HepG2 (cell line): ENCODE results near the gene DTWD2. TPM values are rescaled to one million over a fixed set of nuclear protein-coding genes. Genes with fewer than 3 reads are reported as not detected.

Source experiments
- ATAC-seq: fragments of 200-7000 bp; cut with Tn5 transposase; 3 replicates; pipeline ENCODE4 v1.9.1; 2020; ENCODE audit warnings: mild to moderate bottlenecking, moderate library complexity
- BruUV-seq: library from RNA; stranded (reverse); fragments of 400-500 nt; replicated peaks from 2 replicates; lab custom pipeline; 2021; lab: Mats Ljungman, UMichigan
- CTCF ChIA-PET: fragments of 300-600 bp; formaldehyde crosslinking; extraction: SDS; loops from one replicate; lab custom pipeline; 2021; ENCODE audit warnings: low total read pairs, inconsistent platforms, low intra/inter-chr PET ratio; lab: Yijun Ruan, JAX
- POLR2A ChIA-PET: fragments of 350-600 bp; sonication (Branson Sonifier 250); formaldehyde crosslinking; loops from one replicate; lab custom pipeline; 2020; ENCODE audit warnings: antibody characterized with exemption, inconsistent platforms; lab: Yijun Ruan, JAX
- DNase-seq: peaks from one replicate; pipeline ENCODE4 v3.0.0-alpha.2; 2015; ENCODE audit warnings: low spot score
- FAIRE-seq: peaks from 3 replicates; lab custom pipeline; 2011; peaks lifted over from hg19 to GRCh38; lab: Jason Lieb, UNC
- H2AFZ ChIP-seq: one replicate; pipeline ENCODE4 v1.6.1; 2011; ENCODE audit warnings: low read length, inconsistent platforms
- H3K27ac ChIP-seq: fragments of 300-600 bp; 3 replicates; pipeline ENCODE4 v1.8.0; 2011; ENCODE audit warnings: mixed run types, mild to moderate bottlenecking, mixed read lengths, low read length, inconsistent platforms; ENCODE audit not compliant: insufficient read depth; ENCODE audit errors: extremely low read length
- H3K27me3 ChIP-seq, 2 experiments: fragments of 200-600 bp in 1 of 2; 2 replicates in 1 of 2; 3 replicates in 1 of 2; pipeline versions ENCODE4 v1.6.0 to v1.8.0; 2011; ENCODE audit warnings: low read length in 2 of 2, mild to moderate bottlenecking in 2 of 2, moderate library complexity in 2 of 2, inconsistent platforms in 1 of 2; ENCODE audit not compliant: insufficient read depth in 2 of 2, control insufficient read depth in 1 of 2
- H3K36me3 ChIP-seq, 2 experiments: fragments of 200-600 bp in 1 of 2; replicated peaks in 1 of 2; 2 replicates in 1 of 2; 3 replicates in 1 of 2; pipeline versions ENCODE4 v1.5.1 to v1.8.0; 2011; ENCODE audit warnings: low read length in 2 of 2, inconsistent platforms in 1 of 2; ENCODE audit not compliant: insufficient read depth in 2 of 2, control insufficient read depth in 1 of 2
- H3K4me1 ChIP-seq: 2 replicates; pipeline ENCODE4 v1.5.1; 2012; ENCODE audit warnings: low read length, inconsistent platforms; ENCODE audit not compliant: insufficient read depth
- H3K4me2 ChIP-seq: 2 replicates; pipeline ENCODE4 v1.6.0; 2011; ENCODE audit warnings: low read depth, low read length, inconsistent platforms
- H3K4me3 ChIP-seq, 3 experiments: fragments of 200-600 bp in 1 of 3; sonication (generic), shearing (Covaris generic) in 1 of 3; replicated peaks in 1 of 3; 2 replicates each; pipeline ENCODE4 v1.5.1; 2011 to 2016; ENCODE audit warnings: low read length in 3 of 3, inconsistent platforms in 2 of 3, low read depth in 2 of 3, mild to moderate bottlenecking in 2 of 3, control low read depth in 1 of 3, mixed read lengths in 1 of 3; ENCODE audit not compliant: insufficient read depth in 1 of 3
- H3K79me2 ChIP-seq: one replicate; pipeline ENCODE4 v1.6.1; 2011; ENCODE audit warnings: low read length, inconsistent platforms; ENCODE audit not compliant: insufficient read depth
- H3K9ac ChIP-seq: 2 replicates; pipeline ENCODE4 v1.6.0; 2011; ENCODE audit warnings: mild to moderate bottlenecking, low read depth, low read length, inconsistent platforms; ENCODE audit not compliant: insufficient read depth
- H3K9me3 ChIP-seq: 2 replicates; pipeline ENCODE4 v1.5.1; 2012; ENCODE audit warnings: mild to moderate bottlenecking, low read length
- H4K20me1 ChIP-seq: 2 replicates; pipeline ENCODE4 v1.6.0; 2011; ENCODE audit warnings: inconsistent platforms, mild to moderate bottlenecking, low read length, moderate library complexity; ENCODE audit not compliant: insufficient read depth
- ZNF331 ChIP-seq: sonication (generic); formaldehyde crosslinking; IDR thresholded peaks from 2 replicates; pipeline ENCODE4 v1.4.0; 2020; ENCODE audit warnings: missing genetic modification reagents
- WGBS: methylation state at CpG from one replicate; pipeline ENCODE4 v1.1.6; 2017; ENCODE audit warnings: low lambda C conversion rate; 5-methylcytosine and 5-hydroxymethylcytosine counted together
- in situ Hi-C: cut with HindIII; loops from 2 replicates; pipeline ENCODE4 v1.10.0; 2017; ENCODE audit warnings: low pct_unique_long_range_greater_than_20kb; ENCODE audit not compliant: extremely low pct_ligation_motif_present
- intact Hi-C: fragments of 100-400 bp; cut with micrococcal nuclease; formaldehyde crosslinking; loops from one replicate; pipeline ENCODE4 v1.10.0; 2022; ENCODE audit not compliant: unreplicated experiment
- polyA plus RNA-seq, 8 experiments: library from polyadenylated mRNA; depleted of rRNA in 3 of 8; stranded (reverse) in 7 of 8; unstranded in 1 of 8; fragments of >200 nt; fragmentation: Illumina TruSeq in 4 of 8; extraction: Trizol in 4 of 8; gene quantifications; 2 replicates each; pipeline versions ENCODE4 v1.2.1 to v1.2.3, GENCODE V29; 2011 to 2016; ENCODE audit warnings: low read depth in 4 of 8, missing spikeins in 1 of 8, mixed read lengths in 1 of 8; ENCODE audit not compliant: insufficient read depth in 1 of 8
- total RNA-seq, 5 experiments: library from RNA; depleted of rRNA; stranded (reverse); fragments of >200 nt; fragmentation: Illumina TruSeq; extraction: Trizol; gene quantifications; 2 replicates each; pipeline ENCODE4 v1.2.3, GENCODE V29; 2016; ENCODE audit warnings: low read depth in 1 of 5
- TF ChIP-seq, protein P1 (sequence below): sonication (generic); formaldehyde crosslinking; IDR thresholded peaks from 2 replicates; pipeline ENCODE4 v1.9.0; 2021; ENCODE audit warnings: missing genetic modification reagents, mild to moderate bottlenecking, borderline replicate concordance
- TF ChIP-seq, protein P2 (sequence below): sonication (generic); formaldehyde crosslinking; IDR thresholded peaks from 2 replicates; pipeline ENCODE4 v1.5.1; 2020; ENCODE audit warnings: mild to moderate bottlenecking, missing genetic modification reagents

Gene DTWD2
- total and polyA plus RNA-seq, 2 of the 13 experiments (the other 11 are each of a cell fraction or from before 2014, with no cell fraction given), result 1.6 to 6.0 TPM

DNA sequence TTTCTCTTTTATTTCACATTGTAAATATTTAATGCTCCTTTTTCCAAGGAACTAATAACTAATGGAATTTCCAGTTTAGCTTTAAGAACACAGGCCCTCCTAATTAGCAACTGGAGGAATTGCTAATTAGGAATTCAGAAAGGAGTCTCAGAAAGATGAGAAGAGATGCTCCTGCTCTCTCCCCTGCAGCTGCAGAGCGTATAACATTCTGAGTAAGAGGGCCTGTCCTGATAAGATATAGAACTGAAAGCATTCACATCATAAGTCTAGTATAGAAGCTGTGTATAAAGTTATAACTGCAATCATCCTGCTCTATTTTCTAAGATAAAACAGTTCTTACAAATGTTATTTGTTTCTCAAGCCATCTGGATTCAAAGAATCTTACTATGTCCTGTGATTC is 83.2 kb downstream of the DTWD2 start:
- ATAC-seq (no peak), FAIRE-seq (no peak)
- in situ Hi-C loops, result no loop called here

More for the DNA sequence above, 83.2 kb downstream of the DTWD2 start:
- Histone ChIP-seq H3K4me2 (no peak overlapping the region), H3K27me3 (no peaks in the 10 kb centered on the region), H3K4me1 (no peaks in the 10 kb centered on the region), H3K4me3 (no peak overlapping the region), H3K27ac (no peak overlapping the region), H3K9ac (no peak overlapping the region), H4K20me1 (no peaks in the 10 kb centered on the region), H3K9me3 (no peaks in the 10 kb centered on the region), H3K36me3 (no peaks in the 10 kb centered on the region), H3K79me2 (no peaks in the 10 kb centered on the region), H2AFZ (no peak overlapping the region)
- POLR2A ChIA-PET, result no interaction called here
- no TSS peak for BruUV-seq
- DNase-seq, result no peak
- intact Hi-C loops, result no loop called here
- CTCF ChIA-PET, result no interaction called here
- WGBS, result 91% methylated on average over 1 of the region's 1 CpG
- TF ChIP-seq, protein P1, sequence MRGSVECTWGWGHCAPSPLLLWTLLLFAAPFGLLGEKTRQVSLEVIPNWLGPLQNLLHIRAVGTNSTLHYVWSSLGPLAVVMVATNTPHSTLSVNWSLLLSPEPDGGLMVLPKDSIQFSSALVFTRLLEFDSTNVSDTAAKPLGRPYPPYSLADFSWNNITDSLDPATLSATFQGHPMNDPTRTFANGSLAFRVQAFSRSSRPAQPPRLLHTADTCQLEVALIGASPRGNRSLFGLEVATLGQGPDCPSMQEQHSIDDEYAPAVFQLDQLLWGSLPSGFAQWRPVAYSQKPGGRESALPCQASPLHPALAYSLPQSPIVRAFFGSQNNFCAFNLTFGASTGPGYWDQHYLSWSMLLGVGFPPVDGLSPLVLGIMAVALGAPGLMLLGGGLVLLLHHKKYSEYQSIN (CRISPR knock-in tag), result no peak
- TF ChIP-seq, protein P2, sequence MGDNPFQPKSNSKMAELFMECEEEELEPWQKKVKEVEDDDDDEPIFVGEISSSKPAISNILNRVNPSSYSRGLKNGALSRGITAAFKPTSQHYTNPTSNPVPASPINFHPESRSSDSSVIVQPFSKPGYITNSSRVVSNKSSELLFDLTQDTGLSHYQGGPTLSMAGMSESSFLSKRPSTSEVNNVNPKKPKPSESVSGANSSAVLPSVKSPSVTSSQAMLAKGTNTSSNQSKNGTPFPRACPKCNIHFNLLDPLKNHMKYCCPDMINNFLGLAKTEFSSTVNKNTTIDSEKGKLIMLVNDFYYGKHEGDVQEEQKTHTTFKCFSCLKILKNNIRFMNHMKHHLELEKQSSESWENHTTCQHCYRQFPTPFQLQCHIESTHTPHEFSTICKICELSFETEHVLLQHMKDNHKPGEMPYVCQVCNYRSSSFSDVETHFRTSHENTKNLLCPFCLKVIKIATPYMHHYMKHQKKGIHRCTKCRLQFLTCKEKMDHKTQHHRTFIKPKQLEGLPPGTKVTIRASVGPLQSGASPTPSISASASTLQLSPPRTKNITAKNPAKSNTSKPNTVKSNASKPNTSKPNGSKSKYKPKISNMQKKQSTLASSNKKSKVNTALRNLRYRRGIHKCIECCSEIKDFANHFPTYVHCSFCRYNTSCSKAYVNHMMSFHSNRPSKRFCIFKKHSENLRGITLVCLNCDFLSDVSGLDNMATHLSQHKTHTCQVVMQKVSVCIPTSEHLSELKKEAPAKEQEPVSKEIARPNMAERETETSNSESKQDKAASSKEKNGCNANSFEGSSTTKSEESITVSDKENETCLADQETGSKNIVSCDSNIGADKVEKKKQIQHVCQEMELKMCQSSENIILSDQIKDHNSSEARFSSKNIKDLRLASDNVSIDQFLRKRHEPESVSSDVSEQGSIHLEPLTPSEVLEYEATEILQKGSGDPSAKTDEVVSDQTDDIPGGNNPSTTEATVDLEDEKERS, result no peak
- TF ChIP-seq ZNF331, result no peak
- TF ChIP-seq, all 625 proteins: peak for 0
